Common myeloid progenitor, CD34-positive (primary cell): ENCODE results near the gene OR10J1.

ENCODE experiments used
- CTCF ChIA-PET: fragments of 350-600 bp; sonication (Branson Sonifier 250); formaldehyde crosslinking; loops from one replicate; lab custom pipeline; 2021; ENCODE audit warnings: antibody characterized with exemption; lab: Charles Lee
- POLR2A ChIA-PET: fragments of 350-600 bp; sonication (Branson Sonifier 250); formaldehyde crosslinking; loops from one replicate; lab custom pipeline; 2021; ENCODE audit warnings: antibody characterized with exemption; lab: Charles Lee
- DNase-seq, 3 donors: peaks; one replicate each; pipeline versions ENCODE4 v3.0.0 to v3.0.0-alpha.2; 2013
- H3K27ac ChIP-seq, 2 experiments: 1 replicate in 1 of 2; 2 replicates in 1 of 2; pipeline ENCODE4 v1.7.0; 2013; ENCODE audit warnings: inconsistent platforms in 2 of 2, low read length in 2 of 2, mild to moderate bottlenecking in 2 of 2, low read depth in 1 of 2, moderate library complexity in 1 of 2; ENCODE audit not compliant: severe bottlenecking in 2 of 2, insufficient read depth in 1 of 2, poor library complexity in 1 of 2
- H3K27me3 ChIP-seq, 5 experiments: replicated peaks in 2 of 5; 1 replicate in 3 of 5; 2 replicates in 2 of 5; pipeline versions ENCODE4 v1.6.1 to v1.7.0; 2013; ENCODE audit warnings: low read length in 4 of 5, mild to moderate bottlenecking in 2 of 5, moderate library complexity in 2 of 5, inconsistent platforms in 1 of 5; ENCODE audit not compliant: insufficient read depth in 5 of 5, control insufficient read depth in 4 of 5
- H3K36me3 ChIP-seq, 4 experiments: 1 replicate in 2 of 4; 2 replicates in 2 of 4; pipeline versions ENCODE4 v1.6.1 to v1.7.0; 2013; ENCODE audit warnings: low read length in 3 of 4, control low read depth in 1 of 4, mild to moderate bottlenecking in 1 of 4; ENCODE audit not compliant: control insufficient read depth in 4 of 4, insufficient read depth in 4 of 4
- H3K4me1 ChIP-seq, 4 experiments: 1 replicate in 3 of 4; 2 replicates in 1 of 4; pipeline versions ENCODE4 v1.6.1 to v1.7.1; 2013; ENCODE audit warnings: low read length in 3 of 4, mild to moderate bottlenecking in 3 of 4, control low read depth in 1 of 4, inconsistent platforms in 1 of 4, moderate library complexity in 1 of 4; ENCODE audit not compliant: control insufficient read depth in 4 of 4, insufficient read depth in 4 of 4; ENCODE audit errors: control extremely low read depth in 1 of 4
- H3K4me3 ChIP-seq, 7 experiments: 1 replicate in 4 of 7; 2 replicates in 3 of 7; pipeline versions ENCODE4 v1.5.1 to v1.7.0; 2013; ENCODE audit warnings: mild to moderate bottlenecking in 7 of 7, low read length in 6 of 7, moderate library complexity in 6 of 7, inconsistent platforms in 2 of 7, low read depth in 2 of 7, control low read depth in 1 of 7; ENCODE audit not compliant: insufficient read depth in 4 of 7, control insufficient read depth in 1 of 7; ENCODE audit errors: extremely low read depth in 1 of 7
- H3K9me3 ChIP-seq, 5 experiments: 1 replicate in 4 of 5; 2 replicates in 1 of 5; pipeline versions ENCODE4 v1.6.1 to v1.7.1; 2013; ENCODE audit warnings: low read length in 4 of 5, mild to moderate bottlenecking in 2 of 5, inconsistent platforms in 1 of 5, low read depth in 1 of 5, moderate library complexity in 1 of 5; ENCODE audit not compliant: control insufficient read depth in 4 of 5, insufficient read depth in 2 of 5; ENCODE audit errors: control extremely low read depth in 1 of 5
- WGBS: methylation state at CpG from one replicate; pipeline ENCODE4 v1.1.5; 2013; ENCODE audit not compliant: insufficient coverage; 5-methylcytosine and 5-hydroxymethylcytosine counted together

OR10J1 gene

DNA sequence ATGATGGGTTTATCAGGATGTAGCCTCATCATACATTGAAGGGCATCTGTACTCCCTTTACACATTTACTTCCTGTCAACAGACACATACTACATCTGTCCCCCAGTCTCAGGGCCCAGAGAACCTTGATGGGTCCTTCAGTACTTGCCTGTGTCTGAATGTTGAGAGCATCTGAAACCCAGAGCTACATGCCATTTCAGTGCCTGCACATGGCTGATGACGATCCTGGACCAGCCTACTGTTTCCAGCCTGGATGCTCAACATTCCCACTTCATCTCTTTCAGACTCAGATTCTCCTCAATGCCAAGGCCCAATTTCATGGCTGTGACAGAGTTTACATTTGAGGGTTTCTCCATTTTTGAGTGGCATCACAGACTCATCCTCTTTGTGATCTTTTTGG is 7.6 kb upstream of the OR10J1 start, which contains the start of gene OR10J4:
Gene OR10J4, plus strand, starts transcription at position 301 of the 400 bp plus-strand sequence.
- 100% methylated on average over 1 of the region's 1 CpG for WGBS
- no peak within 1 kb of the TSS for H3K27ac ChIP-seq
- no peaks in the 10 kb centered on the region for H3K27me3 ChIP-seq
- H3K9me3 ChIP-seq = no peaks in the 10 kb centered on the region
- ChIA-PET CTCF (no interaction called here), POLR2A (no interaction called here)
- no peaks in the 10 kb centered on the region for H3K4me1 ChIP-seq
- H3K4me3 ChIP-seq = no peak within 1 kb of the TSS
- DNase-seq = no peak
- H3K36me3 ChIP-seq = no peaks in the 10 kb centered on the region

DNA sequence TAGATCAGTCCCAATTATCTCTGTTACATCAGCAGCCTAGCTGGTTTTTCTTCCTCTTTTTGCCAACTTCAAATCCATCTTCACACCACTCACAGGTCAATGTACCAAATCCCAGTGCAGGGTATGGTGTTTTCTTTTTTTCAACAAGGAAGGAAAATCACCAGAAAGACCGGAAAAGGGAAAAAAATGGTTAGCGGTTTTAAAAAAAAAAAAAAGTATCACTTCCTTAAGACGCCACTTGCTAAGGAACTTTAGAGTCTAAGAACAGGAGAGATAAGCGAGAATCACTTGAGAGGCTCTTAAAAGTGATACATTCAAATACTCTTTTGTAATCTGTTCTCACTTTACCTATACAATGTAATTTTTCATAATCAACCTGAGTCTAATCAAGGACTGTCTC is 3.1 kb upstream of the OR10J1 start:
- CTCF ChIA-PET = interaction anchor here (0.8 kb wide), 1 partner anchor 225 kb away, joined by 3 read pairs; no protein-coding TSS in a partner anchor

DNA sequence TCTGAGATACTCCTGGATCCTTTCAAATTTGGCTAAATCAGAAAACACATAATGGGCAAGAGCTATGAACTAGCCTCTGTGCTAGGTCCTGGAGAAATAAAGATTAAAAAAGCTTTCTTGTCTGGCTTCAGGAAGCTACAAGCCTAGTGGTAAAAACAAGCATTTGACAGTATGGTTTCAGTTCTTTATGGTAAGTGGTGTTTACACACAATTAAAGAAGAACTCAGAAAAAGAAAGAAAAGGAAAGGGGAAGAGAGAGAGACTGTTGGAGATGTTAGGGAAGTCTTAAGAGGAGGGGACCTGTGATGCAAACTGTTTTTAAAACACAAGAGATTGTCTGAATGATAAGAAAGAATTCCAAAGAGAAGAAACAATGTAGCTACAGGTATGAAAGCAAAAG is 1.8 kb downstream of the OR10J1 start:
- Histone ChIP-seq H3K27me3 (peaks cover 0 to 2% (median 0%) of the 10 kb centered on the region in 5 experiments), H3K4me3 (no peak overlapping the region), H3K27ac (no peak overlapping the region), H3K4me1 (no peaks in the 10 kb centered on the region), H3K36me3 (no peaks in the 10 kb centered on the region), H3K9me3 (no peaks in the 10 kb centered on the region)
- CTCF ChIA-PET = no interaction called here
- DNase-seq = no peak
- POLR2A ChIA-PET = no interaction called here

More for the DNA sequence above, 3.1 kb upstream of the OR10J1 start:
- no peak for DNase-seq
- no peaks in the 10 kb centered on the region for H3K9me3 ChIP-seq
- H3K36me3 ChIP-seq = no peaks in the 10 kb centered on the region
- no peaks in the 10 kb centered on the region for H3K27me3 ChIP-seq
- no peaks in the 10 kb centered on the region for H3K4me1 ChIP-seq
- WGBS = 100% methylated on average over 1 of the region's 4 CpGs
- POLR2A ChIA-PET = no interaction called here
- no peak overlapping the region for H3K4me3 ChIP-seq
- H3K27ac ChIP-seq = no peak overlapping the region

DNA sequence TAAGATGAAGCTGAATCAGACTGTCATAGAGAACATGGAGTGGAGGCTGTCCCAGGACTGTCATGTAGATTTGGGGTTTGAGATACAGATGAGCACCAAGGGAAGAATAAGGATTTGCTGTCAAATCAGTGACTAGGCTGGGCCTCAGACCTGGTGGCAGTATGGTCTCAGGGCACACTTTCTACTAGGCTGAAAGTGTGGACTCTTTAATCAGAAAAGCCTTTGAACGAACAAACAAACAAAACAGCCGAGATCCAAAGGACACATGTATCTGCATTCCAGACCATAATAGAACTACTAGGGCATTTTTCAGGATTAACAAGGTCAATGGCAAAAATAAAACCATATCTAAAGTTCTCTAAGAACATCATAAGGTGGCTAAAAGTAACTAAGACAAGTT is 2.9 kb downstream of the OR10J1 start:
- POLR2A ChIA-PET = no interaction called here

DNA sequence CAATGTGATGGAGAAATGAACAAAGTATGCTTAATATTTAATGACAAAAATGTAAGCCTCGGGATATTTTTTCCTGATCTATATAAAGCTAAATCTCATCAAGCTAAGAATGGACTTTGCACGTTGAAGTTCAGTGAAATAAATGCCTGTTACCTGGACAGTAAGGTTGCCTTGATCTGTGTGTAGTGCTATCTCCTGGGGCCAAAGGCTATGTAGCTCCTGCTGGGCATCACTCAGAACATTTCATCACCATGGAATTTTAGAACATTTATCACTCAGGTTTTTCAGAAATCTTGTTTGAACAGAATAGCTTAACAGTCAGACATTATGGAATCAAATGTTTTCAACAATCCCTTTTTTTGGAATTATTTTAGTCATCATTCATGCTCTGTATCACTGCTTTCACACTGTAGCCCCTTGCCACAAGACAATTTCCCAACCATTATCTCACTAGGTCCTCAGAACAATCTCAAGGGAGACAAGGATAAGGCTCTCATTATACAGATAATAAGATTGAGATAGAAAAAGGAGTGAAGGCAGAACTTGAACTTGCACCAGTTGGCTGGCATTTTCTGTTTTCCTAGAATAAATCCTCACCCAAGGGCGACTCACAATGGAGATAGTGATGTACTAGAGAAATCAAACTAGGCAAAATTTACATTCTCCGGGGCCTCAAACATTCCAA is 3.7 kb downstream of the OR10J1 start:
- POLR2A ChIA-PET = no interaction called here
- no peak for DNase-seq
- H3K36me3 ChIP-seq = no peaks in the 10 kb centered on the region
- WGBS = 80% methylated on average over 1 of the region's 4 CpGs
- H3K4me3 ChIP-seq = no peak overlapping the region
- H3K4me1 ChIP-seq = no peaks in the 10 kb centered on the region
- peaks cover 0 to 2% (median 0%) of the 10 kb centered on the region in 5 experiments for H3K27me3 ChIP-seq
- CTCF ChIA-PET = no interaction called here
- no peak overlapping the region for H3K27ac ChIP-seq
- H3K9me3 ChIP-seq = no peaks in the 10 kb centered on the region

More for the DNA sequence above, 2.9 kb downstream of the OR10J1 start:
- peaks cover 0 to 2% (median 0%) of the 10 kb centered on the region in 5 experiments for H3K27me3 ChIP-seq
- no peaks in the 10 kb centered on the region for H3K4me1 ChIP-seq
- H3K4me3 ChIP-seq = no peak overlapping the region
- no peak overlapping the region for H3K27ac ChIP-seq
- 94% methylated on average over 2 of the region's 2 CpGs for WGBS
- H3K9me3 ChIP-seq = no peaks in the 10 kb centered on the region
- DNase-seq = no peak
- CTCF ChIA-PET = no interaction called here
- no peaks in the 10 kb centered on the region for H3K36me3 ChIP-seq

DNA sequence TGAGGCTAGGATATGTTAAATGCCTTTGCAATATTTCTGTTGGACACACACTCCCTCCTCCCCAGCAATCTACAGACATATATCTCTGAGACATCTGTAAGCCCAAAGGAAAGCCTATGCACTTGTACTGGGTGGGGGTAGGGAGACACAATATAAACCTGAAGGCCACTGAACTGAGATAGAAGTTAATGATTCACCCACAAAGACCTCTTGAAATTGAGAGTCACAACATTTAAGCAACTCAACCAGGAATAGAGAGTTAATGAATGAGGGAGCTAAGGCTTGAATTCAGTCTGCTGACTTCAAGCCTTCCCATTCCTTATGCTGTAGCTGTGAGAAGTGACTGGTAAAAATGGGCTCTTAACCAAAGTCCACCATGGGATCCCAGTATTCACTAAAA is 5.0 kb downstream of the OR10J1 start:
- ChIA-PET POLR2A (interaction anchor here (0.7 kb wide), 1 partner anchor 662 kb away, joined by 3 read pairs; no protein-coding TSS in a partner anchor), CTCF (no interaction called here)
- H3K4me1 ChIP-seq = no peaks in the 10 kb centered on the region
- no peaks in the 10 kb centered on the region for H3K36me3 ChIP-seq
- H3K27me3 ChIP-seq = peaks cover 0 to 2% (median 0%) of the 10 kb centered on the region in 5 experiments
- H3K4me3 ChIP-seq = no peak overlapping the region
- no peaks in the 10 kb centered on the region for H3K9me3 ChIP-seq
- H3K27ac ChIP-seq = no peak overlapping the region
- DNase-seq = no peak

DNA sequence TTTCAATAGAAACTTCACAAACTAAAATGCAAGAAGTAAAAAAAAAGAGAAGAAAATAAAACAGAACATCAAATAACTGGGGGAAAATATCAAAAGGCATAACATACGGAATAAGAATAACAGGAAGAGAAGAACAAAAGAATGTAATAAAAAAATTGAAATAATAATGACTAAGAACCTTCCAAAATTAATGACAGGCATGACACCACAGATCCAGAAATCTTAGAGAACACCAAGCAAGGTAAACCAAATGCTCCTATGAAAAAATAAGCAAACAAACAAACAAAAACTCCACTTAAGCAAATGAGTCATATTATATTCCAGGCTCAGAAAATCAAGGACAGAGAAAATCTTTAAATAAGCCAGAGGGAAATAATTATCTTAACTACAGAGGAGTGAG is 8.7 kb downstream of the OR10J1 start:
- H3K27me3 ChIP-seq = peaks cover 0 to 2% (median 0%) of the 10 kb centered on the region in 5 experiments
- DNase-seq = no peak
- H3K9me3 ChIP-seq = peaks cover 0 to 4% (median 0%) of the 10 kb centered on the region in 5 experiments
- CTCF ChIA-PET = no interaction called here
- no peak overlapping the region for H3K4me3 ChIP-seq
- POLR2A ChIA-PET = no interaction called here
- no CpG with 5 or more reads among the region's 1 CpG for WGBS
- no peak overlapping the region for H3K27ac ChIP-seq
- no peaks in the 10 kb centered on the region for H3K36me3 ChIP-seq
- H3K4me1 ChIP-seq = no peaks in the 10 kb centered on the region
